ENCODE measurements around the gene GTF2IRD1. TPM values are rescaled to one million over a fixed set of nuclear protein-coding genes. Genes with fewer than 3 reads are reported as not detected.

The GTF2IRD1 gene
- polyA plus RNA-seq, 3 donors from 2014 or later, result not detected

Other genes with a start within 250 kb of the GTF2IRD1 start
- gene LAT2, start 243.9 kb upstream of the GTF2IRD1 start, polyA plus RNA-seq, result 100 to 1,000 TPM; 231 to 266 (median 256) TPM
- 10 to 100 TPM; 48.1 to 79.5 (median 63.0) TPM for gene RFC2, start 199.5 kb upstream of the GTF2IRD1 start, polyA plus RNA-seq
- 1 to 10 TPM in 1 of 3 donors, under 1 TPM in 1, not detected in 1; 0.51 to 1.6 TPM for gene CLIP2, start 164.5 kb upstream of the GTF2IRD1 start, polyA plus RNA-seq
- gene GTF2I, start 203.8 kb downstream of the GTF2IRD1 start, polyA plus RNA-seq, result 10 to 100 TPM; 37.2 to 82.0 (median 45.6) TPM

Measured in immature natural killer cell (primary cell).